Keratinocyte (primary cell): ENCODE measurements around the gene AHCYL2. TPM values are rescaled to one million over a fixed set of nuclear protein-coding genes. Genes with fewer than 3 reads are reported as not detected.

Experiments
- DNase-seq: peaks from one replicate; pipeline ENCODE4 v3.0.0-alpha.2; 2011; ENCODE audit warnings: low read depth, missing footprints, low spot score
- FAIRE-seq: peaks from 2 replicates; lab custom pipeline; 2011; peaks lifted over from hg19 to GRCh38; lab: Jason Lieb, UNC
- H2AFZ ChIP-seq: 2 replicates; pipeline ENCODE4 v1.6.0; 2012; ENCODE audit warnings: low read length, control low read depth, inconsistent platforms; ENCODE audit not compliant: control insufficient read depth
- H3K27ac ChIP-seq: 2 replicates; pipeline ENCODE4 v1.5.1; 2011; ENCODE audit warnings: low read length; ENCODE audit not compliant: control insufficient read depth, insufficient read depth
- H3K27me3 ChIP-seq: 3 replicates; pipeline ENCODE4 v1.6.0; 2011; ENCODE audit warnings: low read length; ENCODE audit not compliant: control insufficient read depth, insufficient read depth; ENCODE audit errors: extremely low read depth
- H3K36me3 ChIP-seq, 2 experiments: 2 replicates in 1 of 2; 3 replicates in 1 of 2; pipeline ENCODE4 v1.5.1; 2011; ENCODE audit warnings: low read length in 2 of 2, mild to moderate bottlenecking in 1 of 2; ENCODE audit not compliant: control insufficient read depth in 2 of 2, insufficient read depth in 2 of 2; ENCODE audit errors: extremely low read depth in 1 of 2
- H3K4me1 ChIP-seq: 3 replicates; pipeline ENCODE4 v1.5.1; 2011; ENCODE audit warnings: low read length; ENCODE audit not compliant: control insufficient read depth, insufficient read depth; ENCODE audit errors: extremely low read depth
- H3K4me2 ChIP-seq: 3 replicates; pipeline ENCODE4 v1.6.0; 2011; ENCODE audit warnings: low read depth, low read length; ENCODE audit not compliant: control insufficient read depth, insufficient read depth; ENCODE audit errors: extremely low read depth
- H3K4me3 ChIP-seq, 3 experiments: fragments of 200-600 bp in 1 of 3; sonication (generic) in 1 of 3; 2 replicates in 2 of 3; 3 replicates in 1 of 3; pipeline ENCODE4 v1.5.1; 2011 to 2016; ENCODE audit warnings: low read length in 3 of 3, mild to moderate bottlenecking in 3 of 3, control low read depth in 2 of 3, inconsistent platforms in 1 of 3, low read depth in 1 of 3, mixed read lengths in 1 of 3, mixed run types in 1 of 3, moderate library complexity in 1 of 3; ENCODE audit not compliant: control insufficient read depth in 2 of 3, insufficient read depth in 2 of 3; ENCODE audit errors: extremely low read depth in 1 of 3
- H3K79me2 ChIP-seq: 2 replicates; pipeline ENCODE4 v1.6.0; 2012; ENCODE audit warnings: low read length; ENCODE audit not compliant: control insufficient read depth, insufficient read depth
- H3K9ac ChIP-seq: 3 replicates; pipeline ENCODE4 v1.6.0; 2011; ENCODE audit warnings: low read length; ENCODE audit not compliant: control insufficient read depth, insufficient read depth; ENCODE audit errors: extremely low read depth
- H3K9me1 ChIP-seq: 3 replicates; pipeline ENCODE4 v1.6.0; 2011; ENCODE audit warnings: low read length; ENCODE audit not compliant: control insufficient read depth, insufficient read depth; ENCODE audit errors: extremely low read depth
- H3K9me3 ChIP-seq: 2 replicates; pipeline ENCODE4 v1.5.1; 2012; ENCODE audit warnings: low read depth, low read length; ENCODE audit not compliant: control insufficient read depth
- H4K20me1 ChIP-seq: 3 replicates; pipeline ENCODE4 v1.6.0; 2011; ENCODE audit warnings: low read length; ENCODE audit not compliant: control insufficient read depth, insufficient read depth; ENCODE audit errors: extremely low read depth
- EZH2 ChIP-seq: IDR thresholded peaks from one replicate; pipeline ENCODE4 v1.6.1; 2012; ENCODE audit warnings: inconsistent platforms, mild to moderate bottlenecking, low read length, moderate library complexity
- dilution Hi-C: fragments of 300-500 bp; cut with MboI; formaldehyde crosslinking; loops from one replicate; pipeline ENCODE4 v1.7.0; 2020; ENCODE audit warnings: low sequenced_read_pairs; ENCODE audit not compliant: extremely low pct_ligation_motif_present
- polyA plus RNA-seq, 5 experiments: library from polyadenylated mRNA; depleted of rRNA in 3 of 5; stranded (reverse) in 3 of 5; stranded (forward) in 1 of 5; unstranded in 1 of 5; fragments of >200 nt; gene quantifications; 1 replicate in 1 of 5; 2 replicates in 3 of 5; 3 replicates in 1 of 5; pipeline versions ENCODE4 v1.2.1 to v1.2.3, GENCODE V29; 2011 to 2012; ENCODE audit warnings: missing spikeins in 2 of 5, low read depth in 1 of 5, low replicate concordance in 1 of 5
- TF ChIP-seq, protein P1 (sequence below), 3 experiments: IDR thresholded peaks in 1 of 3; conservative IDR thresholded peaks in 1 of 3; optimal IDR thresholded peaks in 1 of 3; 2 replicates in 2 of 3; 3 replicates in 1 of 3; pipeline versions ENCODE3 to v1.5.1; 2011; ENCODE audit warnings: low read length in 3 of 3, mild to moderate bottlenecking in 3 of 3, moderate library complexity in 2 of 3, control low read depth in 1 of 3, inconsistent platforms in 1 of 3; ENCODE audit not compliant: insufficient read depth in 2 of 3; ENCODE audit errors: extremely low read depth in 1 of 3

The AHCYL2 gene
- polyA plus RNA-seq, 1 donor (not counting 4 experiments of a cell fraction or from before 2014, with no cell fraction given) = 32.8 TPM

DNA sequence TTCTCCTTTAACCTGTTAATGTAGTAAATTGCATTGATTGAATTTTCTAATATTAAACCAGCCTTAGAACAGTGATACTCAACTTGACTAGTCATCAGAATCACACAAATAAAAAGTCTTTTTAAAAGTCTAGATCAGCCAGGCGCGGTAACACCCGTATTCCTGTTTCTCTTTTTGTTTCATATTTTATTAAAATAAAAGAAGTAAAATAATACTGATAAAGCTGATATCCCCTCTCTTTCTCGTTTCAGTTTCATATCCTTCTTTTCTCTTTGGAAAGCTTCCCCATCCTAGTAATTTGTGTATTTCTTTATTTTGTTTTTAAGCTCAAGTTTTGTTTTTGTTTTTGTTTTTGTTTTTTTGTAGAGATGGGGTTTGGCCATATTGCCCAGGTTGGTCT is 27.1 kb upstream of the AHCYL2 start:
- no peaks in the 10 kb centered on the region for H4K20me1 ChIP-seq
- no peak overlapping the region for H3K27ac ChIP-seq
- no peaks in the 10 kb centered on the region for H3K4me1 ChIP-seq
- FAIRE-seq (no peak), DNase-seq (no peak)
- no peak overlapping the region for H3K9ac ChIP-seq
- no peaks in the 10 kb centered on the region for H3K9me3 ChIP-seq
- H3K27me3 ChIP-seq = no peaks in the 10 kb centered on the region
- dilution Hi-C loops = no loop called here
- H3K4me2 ChIP-seq = no peak overlapping the region
- TF ChIP-seq EZH2 = no peak
- TF ChIP-seq, protein P1, sequence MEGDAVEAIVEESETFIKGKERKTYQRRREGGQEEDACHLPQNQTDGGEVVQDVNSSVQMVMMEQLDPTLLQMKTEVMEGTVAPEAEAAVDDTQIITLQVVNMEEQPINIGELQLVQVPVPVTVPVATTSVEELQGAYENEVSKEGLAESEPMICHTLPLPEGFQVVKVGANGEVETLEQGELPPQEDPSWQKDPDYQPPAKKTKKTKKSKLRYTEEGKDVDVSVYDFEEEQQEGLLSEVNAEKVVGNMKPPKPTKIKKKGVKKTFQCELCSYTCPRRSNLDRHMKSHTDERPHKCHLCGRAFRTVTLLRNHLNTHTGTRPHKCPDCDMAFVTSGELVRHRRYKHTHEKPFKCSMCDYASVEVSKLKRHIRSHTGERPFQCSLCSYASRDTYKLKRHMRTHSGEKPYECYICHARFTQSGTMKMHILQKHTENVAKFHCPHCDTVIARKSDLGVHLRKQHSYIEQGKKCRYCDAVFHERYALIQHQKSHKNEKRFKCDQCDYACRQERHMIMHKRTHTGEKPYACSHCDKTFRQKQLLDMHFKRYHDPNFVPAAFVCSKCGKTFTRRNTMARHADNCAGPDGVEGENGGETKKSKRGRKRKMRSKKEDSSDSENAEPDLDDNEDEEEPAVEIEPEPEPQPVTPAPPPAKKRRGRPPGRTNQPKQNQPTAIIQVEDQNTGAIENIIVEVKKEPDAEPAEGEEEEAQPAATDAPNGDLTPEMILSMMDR (optimal IDR thresholded peaks at IDR 0.05 in 1 of 3, IDR thresholded peaks at IDR 0.05 in 1 of 3, conservative IDR thresholded peaks at IDR 0.05 in 1 of 3; ENCODE audit: extremely low read depth in 1 of 3, insufficient read depth in 2 of 3, low read length in 3 of 3) = no peak
- no peaks in the 10 kb centered on the region for H3K36me3 ChIP-seq
- H3K4me3 ChIP-seq = no peak overlapping the region
- no peaks in the 10 kb centered on the region for H3K79me2 ChIP-seq
- H3K9me1 ChIP-seq = no peaks in the 10 kb centered on the region
- H2AFZ ChIP-seq = no peak overlapping the region

DNA sequence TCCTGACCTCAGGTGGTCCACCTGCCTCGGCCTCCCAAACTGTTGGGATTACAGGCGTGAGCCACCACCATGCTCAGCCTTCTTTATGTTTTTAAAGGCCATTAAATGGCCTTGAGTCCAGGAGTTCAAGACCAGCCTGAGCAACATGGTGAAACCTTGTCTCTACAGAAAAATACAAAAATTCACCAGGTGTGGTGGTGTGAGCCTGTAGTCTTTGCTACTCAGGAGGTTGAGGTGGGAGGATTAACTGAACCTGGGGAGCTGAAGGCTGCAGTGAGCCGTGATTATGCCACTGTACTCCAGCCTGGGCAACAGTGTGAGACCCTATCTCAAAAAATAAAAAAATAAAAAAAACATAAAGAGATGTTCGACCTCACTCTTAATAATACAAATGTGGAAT is 25.4 kb upstream of the AHCYL2 start:
- Histone ChIP-seq H3K9me3 (no peaks in the 10 kb centered on the region), H2AFZ (no peak overlapping the region), H3K9me1 (no peaks in the 10 kb centered on the region), H3K4me3 (no peak overlapping the region), H3K79me2 (no peaks in the 10 kb centered on the region), H3K36me3 (no peaks in the 10 kb centered on the region), H3K9ac (no peak overlapping the region), H3K4me2 (no peak overlapping the region), H3K27me3 (no peaks in the 10 kb centered on the region), H4K20me1 (no peaks in the 10 kb centered on the region), H3K4me1 (no peaks in the 10 kb centered on the region), H3K27ac (no peak overlapping the region)
- DNase-seq (no peak), FAIRE-seq (no peak)
- TF ChIP-seq EZH2 = no peak
- TF ChIP-seq, protein P1 (optimal IDR thresholded peaks at IDR 0.05 in 1 of 3, IDR thresholded peaks at IDR 0.05 in 1 of 3, conservative IDR thresholded peaks at IDR 0.05 in 1 of 3; ENCODE audit: extremely low read depth in 1 of 3, insufficient read depth in 2 of 3, low read length in 3 of 3) = no peak
- dilution Hi-C loops = no loop called here
